Colonic mucosa (tissue), 4 donors: Measurements from ENCODE around the gene FBH1. TPM values are rescaled to one million over a fixed set of nuclear protein-coding genes. Genes with fewer than 3 reads are reported as not detected.

Experiments used
- DNase-seq: peaks from one replicate; pipeline ENCODE4 v3.0.0-alpha.2; 2020
- H3K27ac ChIP-seq: fragments of 200-600 bp; one replicate; pipeline ENCODE4 v1.8.0; 2021
- H3K27me3 ChIP-seq: fragments of 200-600 bp; one replicate; pipeline ENCODE4 v1.8.0; 2021
- H3K36me3 ChIP-seq: fragments of 200-600 bp; one replicate; pipeline ENCODE4 v1.8.0; 2021
- H3K4me1 ChIP-seq: fragments of 200-600 bp; one replicate; pipeline ENCODE4 v1.8.0; 2021; ENCODE audit warnings: mild to moderate bottlenecking
- H3K4me3 ChIP-seq: fragments of 200-600 bp; one replicate; pipeline ENCODE4 v1.8.0; 2021
- H3K9ac ChIP-seq, 2 donors: one replicate each; pipeline ENCODE4 v1.7.0; 2013; ENCODE audit warnings: control low read depth in 2 of 2, low read depth in 2 of 2, low read length in 2 of 2
- H3K9me3 ChIP-seq: fragments of 200-600 bp; one replicate; pipeline ENCODE4 v1.8.0; 2021
- intact Hi-C: fragments of 100-400 bp; cut with DNase I; formaldehyde crosslinking; loops from one replicate; pipeline ENCODE4 v1.14.1; 2022
- total RNA-seq, 2 donors: library from RNA; stranded (reverse); fragmentation: NEBNext Ultra II Directional in 1 of 2; extraction: Animal tissue kit (Norgen Biotek cat#: 25700) in 1 of 2; gene quantifications; one replicate each; pipeline ENCODE4 v1.2.1, GENCODE V29; 2021
- TF ChIP-seq, protein P1 (sequence below): fragments of 200-600 bp; IDR thresholded peaks from one replicate; pipeline ENCODE4 v1.8.0; 2022; ENCODE audit warnings: antibody characterized with exemption, mild to moderate bottlenecking
- donor health status: healthy.
- donor health status: DM: no; HTN: no; CAD: no.
- donor health status: DM: no; HTN: no; CAD: no.

Gene FBH1
- total RNA-seq, 2 donors from 2014 or later = 67.7 to 87.5 TPM

DNA sequence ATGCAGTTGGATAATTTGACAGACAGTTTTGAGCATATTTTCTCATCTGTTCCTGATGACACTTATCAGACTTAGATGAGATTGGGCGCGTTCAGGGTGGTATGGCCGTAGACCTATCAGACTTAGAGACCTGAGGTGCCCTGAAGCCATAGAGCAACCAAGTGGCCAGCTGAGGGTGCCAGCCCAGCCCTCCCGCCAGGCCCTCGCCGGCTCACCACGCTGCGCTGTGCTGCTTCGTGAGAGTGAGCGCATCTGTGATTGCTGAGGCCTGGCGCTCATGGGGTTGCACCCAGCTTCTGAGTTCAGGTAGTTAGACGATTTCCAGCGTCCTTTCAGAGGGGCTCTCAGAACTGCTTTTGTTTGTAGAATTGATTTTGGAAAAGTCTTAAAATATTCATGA is 10.2 kb downstream of the FBH1 start:
- Histone ChIP-seq H3K27me3 (no peaks in the 10 kb centered on the region), H3K4me3 (no peak overlapping the region), H3K9me3 (no peaks in the 10 kb centered on the region), H3K36me3 (no peaks in the 10 kb centered on the region), H3K27ac (no peak overlapping the region), H3K4me1 (no peaks in the 10 kb centered on the region), H3K9ac (no peak overlapping the region)
- TF ChIP-seq, protein P1, sequence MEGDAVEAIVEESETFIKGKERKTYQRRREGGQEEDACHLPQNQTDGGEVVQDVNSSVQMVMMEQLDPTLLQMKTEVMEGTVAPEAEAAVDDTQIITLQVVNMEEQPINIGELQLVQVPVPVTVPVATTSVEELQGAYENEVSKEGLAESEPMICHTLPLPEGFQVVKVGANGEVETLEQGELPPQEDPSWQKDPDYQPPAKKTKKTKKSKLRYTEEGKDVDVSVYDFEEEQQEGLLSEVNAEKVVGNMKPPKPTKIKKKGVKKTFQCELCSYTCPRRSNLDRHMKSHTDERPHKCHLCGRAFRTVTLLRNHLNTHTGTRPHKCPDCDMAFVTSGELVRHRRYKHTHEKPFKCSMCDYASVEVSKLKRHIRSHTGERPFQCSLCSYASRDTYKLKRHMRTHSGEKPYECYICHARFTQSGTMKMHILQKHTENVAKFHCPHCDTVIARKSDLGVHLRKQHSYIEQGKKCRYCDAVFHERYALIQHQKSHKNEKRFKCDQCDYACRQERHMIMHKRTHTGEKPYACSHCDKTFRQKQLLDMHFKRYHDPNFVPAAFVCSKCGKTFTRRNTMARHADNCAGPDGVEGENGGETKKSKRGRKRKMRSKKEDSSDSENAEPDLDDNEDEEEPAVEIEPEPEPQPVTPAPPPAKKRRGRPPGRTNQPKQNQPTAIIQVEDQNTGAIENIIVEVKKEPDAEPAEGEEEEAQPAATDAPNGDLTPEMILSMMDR = no peak
- intact Hi-C loops = no loop called here
- no peak for DNase-seq

DNA sequence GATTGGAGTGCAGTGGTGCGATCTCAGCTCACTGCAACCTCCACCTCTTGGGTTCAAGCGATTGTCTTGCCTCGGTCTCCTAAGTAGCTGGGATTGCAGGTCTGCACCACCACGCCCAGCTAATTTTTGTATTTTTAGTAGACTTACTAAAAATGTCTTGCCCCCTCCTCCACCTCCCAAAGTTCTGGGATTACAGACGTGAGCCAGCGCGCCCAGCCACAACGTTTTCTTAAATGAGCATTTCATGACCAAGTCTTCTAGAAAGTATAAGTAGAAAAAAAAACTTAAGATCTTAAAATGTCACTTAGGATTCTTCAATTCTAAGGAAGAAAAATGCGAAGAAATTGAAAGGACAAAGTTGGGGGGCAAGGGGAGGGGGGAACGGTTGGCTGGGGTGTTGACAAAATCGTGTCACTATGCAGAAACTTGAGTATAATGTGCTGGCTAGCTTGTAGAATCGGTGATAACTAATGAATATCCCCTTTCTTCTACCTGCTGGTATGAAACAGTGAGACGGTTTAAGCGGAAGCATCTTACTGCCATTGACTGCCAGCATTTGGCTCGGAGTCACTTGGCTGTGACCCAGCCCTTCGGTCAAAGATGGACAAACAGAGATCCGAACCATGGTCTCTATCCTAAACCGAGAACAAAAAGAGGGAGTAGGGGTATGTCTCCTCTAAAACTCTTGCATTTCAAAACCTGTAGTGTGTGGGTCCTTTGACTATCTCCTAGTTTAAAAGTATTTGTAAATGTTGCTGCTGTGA is 12.7 kb downstream of the FBH1 start:
- Histone ChIP-seq H3K36me3 (no peaks in the 10 kb centered on the region), H3K27ac (no peak overlapping the region), H3K27me3 (no peaks in the 10 kb centered on the region), H3K4me3 (no peak overlapping the region), H3K4me1 (no peaks in the 10 kb centered on the region), H3K9ac (no peak overlapping the region), H3K9me3 (no peaks in the 10 kb centered on the region)
- TF ChIP-seq, protein P1 = no peak
- intact Hi-C loops = no loop called here
- no peak for DNase-seq

DNA sequence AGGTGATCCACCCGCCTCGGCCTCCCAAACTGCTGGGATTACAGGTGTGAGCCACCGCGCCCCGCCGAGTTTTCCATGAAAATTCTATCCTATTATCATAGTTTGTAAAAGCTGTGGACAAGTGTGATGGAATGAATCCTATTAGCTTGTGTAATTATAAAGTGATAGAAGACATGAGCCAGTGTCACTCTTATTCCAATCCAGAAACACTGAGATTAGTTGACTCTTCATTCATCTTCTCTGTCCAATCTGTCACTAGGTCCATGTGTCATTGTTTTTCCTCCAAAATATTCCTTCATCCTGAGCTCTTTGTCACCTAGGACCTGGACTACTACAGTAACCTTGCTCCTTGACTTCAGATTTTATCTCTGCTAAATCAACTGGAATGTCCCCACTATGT is 13.5 kb downstream of the FBH1 start:
- Histone ChIP-seq H3K36me3 (no peaks in the 10 kb centered on the region), H3K4me1 (no peaks in the 10 kb centered on the region), H3K9ac (no peak overlapping the region), H3K27ac (no peak overlapping the region), H3K9me3 (no peaks in the 10 kb centered on the region), H3K4me3 (no peak overlapping the region), H3K27me3 (no peaks in the 10 kb centered on the region)
- DNase-seq = no peak
- intact Hi-C loops = no loop called here
- TF ChIP-seq, protein P1 = no peak

DNA sequence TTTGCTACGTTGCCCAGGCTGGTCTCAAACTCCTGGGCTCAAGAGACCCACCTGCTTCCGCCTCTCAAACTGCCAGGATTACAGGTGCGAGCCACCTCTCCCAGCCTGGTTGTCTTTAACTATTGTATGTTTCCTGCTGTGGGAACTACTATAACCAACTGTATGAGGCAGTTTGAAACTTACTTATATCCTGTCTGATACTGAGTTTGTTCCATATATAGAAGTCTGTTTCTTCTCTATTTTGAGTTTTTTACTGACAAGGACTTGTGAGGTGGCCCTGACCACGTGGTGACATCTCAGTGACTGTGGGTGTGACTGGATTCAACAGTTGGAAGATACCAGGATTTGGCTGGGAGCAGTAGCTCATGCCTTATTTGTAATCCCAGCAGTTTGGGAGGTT is 14.2 kb downstream of the FBH1 start:
- H3K27ac ChIP-seq = no peak overlapping the region
- intact Hi-C loops = no loop called here
- H3K4me3 ChIP-seq = no peak overlapping the region
- no peak overlapping the region for H3K9ac ChIP-seq
- TF ChIP-seq, protein P1 = no peak
- H3K36me3 ChIP-seq = no peaks in the 10 kb centered on the region
- H3K27me3 ChIP-seq = no peaks in the 10 kb centered on the region
- H3K4me1 ChIP-seq = no peaks in the 10 kb centered on the region
- no peak for DNase-seq
- H3K9me3 ChIP-seq = no peaks in the 10 kb centered on the region

DNA sequence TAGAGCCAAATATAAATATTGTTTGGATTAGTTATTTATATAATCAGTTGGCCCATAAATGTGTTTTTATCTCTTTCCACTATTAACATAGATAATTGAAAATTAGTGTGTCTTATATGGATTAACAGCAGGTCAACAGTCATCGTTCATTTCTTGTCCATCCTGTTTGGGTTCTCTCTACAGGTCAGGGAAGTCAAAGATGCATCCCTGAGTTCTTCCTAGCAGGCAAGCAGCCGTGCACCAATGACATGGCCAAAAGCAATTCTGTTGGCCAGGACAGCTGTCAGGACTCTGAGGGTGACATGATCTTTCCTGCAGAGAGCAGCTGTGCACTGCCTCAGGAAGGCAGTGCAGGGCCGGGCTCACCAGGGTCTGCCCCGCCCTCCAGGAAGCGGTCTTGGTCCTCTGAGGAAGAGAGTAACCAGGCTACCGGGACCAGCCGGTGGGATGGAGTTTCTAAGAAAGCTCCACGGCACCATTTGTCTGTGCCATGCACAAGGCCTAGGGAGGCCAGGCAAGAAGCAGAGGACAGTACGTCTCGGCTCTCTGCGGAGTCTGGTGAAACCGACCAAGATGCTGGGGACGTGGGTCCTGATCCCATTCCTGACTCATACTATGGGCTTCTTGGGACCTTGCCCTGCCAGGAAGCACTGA is 15.9 kb downstream of the FBH1 start:
- TF ChIP-seq, protein P1 = no peak
- no peaks in the 10 kb centered on the region for H3K9me3 ChIP-seq
- no peaks in the 10 kb centered on the region for H3K4me1 ChIP-seq
- intact Hi-C loops = no loop called here
- H3K4me3 ChIP-seq = no peak overlapping the region
- no peak overlapping the region for H3K9ac ChIP-seq
- H3K36me3 ChIP-seq = peaks cover 16% of the 10 kb centered on the region
- no peaks in the 10 kb centered on the region for H3K27me3 ChIP-seq
- no peak overlapping the region for H3K27ac ChIP-seq
- DNase-seq = no peak
